WI38 (cell line): ENCODE measurements around the gene NRROS.

Experiments used
- H3K4me3 ChIP-seq: 2 replicates; pipeline ENCODE4 v1.5.1; 2011; ENCODE audit warnings: low read depth, mild to moderate bottlenecking, control low read depth, low read length
- TF ChIP-seq, protein P1 (sequence below): IDR thresholded peaks from 2 replicates; pipeline ENCODE4 v1.5.1; 2012; ENCODE audit warnings: low read depth, mild to moderate bottlenecking, control low read depth, low read length

The NRROS gene

DNA sequence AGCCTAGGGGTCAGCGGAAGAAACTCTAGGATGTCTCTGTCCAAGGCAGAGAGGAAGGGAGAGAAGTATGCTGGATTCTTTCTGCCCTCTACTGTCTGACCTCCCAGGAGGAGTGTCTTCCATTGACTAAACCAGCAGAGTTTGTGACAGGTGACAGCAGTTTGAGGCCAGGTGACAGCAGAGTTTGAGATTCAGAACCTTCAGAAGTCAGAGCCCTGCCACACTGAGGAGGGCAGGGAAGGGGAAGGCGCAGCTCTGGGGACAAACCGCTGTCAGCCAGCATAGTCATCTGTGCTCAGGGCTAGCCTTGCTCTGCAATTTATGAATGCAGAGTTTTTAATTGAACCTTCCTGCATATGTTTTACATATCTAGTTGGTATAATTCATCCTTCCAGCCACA, 12.3 kb downstream of the NRROS start:
- TF ChIP-seq, protein P1, sequence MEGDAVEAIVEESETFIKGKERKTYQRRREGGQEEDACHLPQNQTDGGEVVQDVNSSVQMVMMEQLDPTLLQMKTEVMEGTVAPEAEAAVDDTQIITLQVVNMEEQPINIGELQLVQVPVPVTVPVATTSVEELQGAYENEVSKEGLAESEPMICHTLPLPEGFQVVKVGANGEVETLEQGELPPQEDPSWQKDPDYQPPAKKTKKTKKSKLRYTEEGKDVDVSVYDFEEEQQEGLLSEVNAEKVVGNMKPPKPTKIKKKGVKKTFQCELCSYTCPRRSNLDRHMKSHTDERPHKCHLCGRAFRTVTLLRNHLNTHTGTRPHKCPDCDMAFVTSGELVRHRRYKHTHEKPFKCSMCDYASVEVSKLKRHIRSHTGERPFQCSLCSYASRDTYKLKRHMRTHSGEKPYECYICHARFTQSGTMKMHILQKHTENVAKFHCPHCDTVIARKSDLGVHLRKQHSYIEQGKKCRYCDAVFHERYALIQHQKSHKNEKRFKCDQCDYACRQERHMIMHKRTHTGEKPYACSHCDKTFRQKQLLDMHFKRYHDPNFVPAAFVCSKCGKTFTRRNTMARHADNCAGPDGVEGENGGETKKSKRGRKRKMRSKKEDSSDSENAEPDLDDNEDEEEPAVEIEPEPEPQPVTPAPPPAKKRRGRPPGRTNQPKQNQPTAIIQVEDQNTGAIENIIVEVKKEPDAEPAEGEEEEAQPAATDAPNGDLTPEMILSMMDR: no peak
- H3K4me3 ChIP-seq: no peak overlapping the region

DNA sequence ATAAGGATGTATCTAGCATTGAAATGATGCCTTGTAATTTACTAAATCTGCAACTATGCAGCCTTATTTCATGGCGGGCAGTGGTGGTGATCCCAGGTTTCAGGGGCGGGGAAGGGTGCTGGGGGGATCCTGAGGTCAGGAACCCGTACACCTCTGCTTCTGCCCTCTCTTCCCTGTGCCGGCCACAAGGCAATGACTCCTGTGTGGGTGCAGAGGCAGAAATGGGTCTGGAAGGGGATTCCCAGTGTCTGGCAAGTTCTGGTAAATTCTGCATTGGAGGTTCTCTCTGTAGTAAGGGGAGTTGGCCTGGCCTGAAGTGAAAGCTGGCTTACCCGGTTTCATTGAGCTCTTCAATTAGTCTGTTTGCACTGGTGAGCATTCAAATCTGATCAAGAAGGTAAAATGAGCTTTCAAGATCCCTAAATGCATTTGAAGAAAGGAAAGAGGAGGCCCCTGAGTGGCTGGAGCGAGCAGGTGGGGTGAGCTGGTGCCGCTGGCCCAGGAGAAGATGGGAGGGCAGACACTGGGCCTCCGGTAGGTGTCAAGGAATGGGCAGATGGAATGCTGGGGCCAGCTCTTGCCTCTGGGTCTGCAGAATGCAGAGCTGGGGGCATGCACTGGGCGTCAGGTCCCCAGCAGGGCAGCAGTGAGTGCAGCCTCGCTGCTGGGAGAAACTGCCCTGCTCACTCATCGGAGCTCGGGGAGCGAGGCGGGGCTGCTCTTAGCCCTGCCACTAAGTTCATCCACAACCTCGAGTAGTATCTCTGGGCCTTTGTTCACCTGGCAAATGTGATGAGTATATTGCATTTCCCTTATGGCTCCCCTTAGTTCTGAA, 13.7 kb downstream of the NRROS start:
- TF ChIP-seq, protein P1: no peak
- no peak overlapping the region for H3K4me3 ChIP-seq

DNA sequence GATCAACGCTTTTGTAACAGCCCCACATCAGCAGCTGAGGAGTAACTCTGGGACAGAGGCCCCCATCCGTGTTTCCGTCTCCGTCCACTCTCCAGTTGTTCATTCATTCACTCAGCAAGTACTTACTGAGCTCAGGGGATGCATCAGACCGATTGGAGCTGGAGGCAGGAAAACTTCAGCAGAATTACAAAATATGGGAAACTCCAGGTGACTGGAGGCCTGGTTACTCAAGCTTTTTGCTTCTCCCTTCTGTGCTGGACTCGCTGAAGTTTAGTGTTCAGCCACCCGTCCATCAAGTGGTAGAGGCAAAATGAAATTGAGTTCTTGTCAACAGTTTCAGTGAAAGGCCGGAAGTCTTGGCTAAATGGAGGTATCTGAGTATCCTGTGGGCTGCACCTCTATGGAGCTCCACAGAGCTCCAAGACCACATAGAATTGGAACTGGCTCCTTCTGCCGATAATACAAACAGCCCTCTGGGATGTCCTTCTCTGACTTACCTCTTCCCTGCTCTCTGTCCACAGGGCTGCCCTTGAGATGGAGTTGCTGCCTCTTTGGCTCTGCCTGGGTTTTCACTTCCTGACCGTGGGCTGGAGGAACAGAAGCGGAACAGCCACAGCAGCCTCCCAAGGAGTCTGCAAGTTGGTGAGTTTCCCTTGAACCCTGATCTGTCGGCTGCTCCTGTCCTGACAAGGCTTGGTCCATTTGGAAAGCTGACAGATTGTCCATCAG, 14.7 kb downstream of the NRROS start:
- TF ChIP-seq, protein P1: no peak
- H3K4me3 ChIP-seq: no peak overlapping the region

DNA sequence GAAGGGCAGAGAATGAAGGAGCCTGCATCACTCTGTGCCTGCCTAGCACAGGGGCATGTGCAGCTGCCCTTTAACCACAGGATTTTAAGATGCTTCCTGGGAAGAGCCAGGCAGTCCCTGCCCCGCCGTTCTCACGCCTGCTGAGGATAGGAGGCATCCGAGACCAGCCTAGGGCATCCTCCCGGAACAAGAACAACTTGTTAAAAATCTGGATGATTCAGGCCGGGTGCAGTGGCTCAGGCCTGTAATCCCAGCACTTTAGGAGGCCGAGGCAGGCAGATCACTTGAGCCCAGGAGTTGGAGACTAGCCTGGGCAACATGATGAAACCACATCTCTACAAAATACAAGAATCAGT, 15.2 kb downstream of the NRROS start:
- TF ChIP-seq, protein P1: no peak
- H3K4me3 ChIP-seq: no peak overlapping the region

DNA sequence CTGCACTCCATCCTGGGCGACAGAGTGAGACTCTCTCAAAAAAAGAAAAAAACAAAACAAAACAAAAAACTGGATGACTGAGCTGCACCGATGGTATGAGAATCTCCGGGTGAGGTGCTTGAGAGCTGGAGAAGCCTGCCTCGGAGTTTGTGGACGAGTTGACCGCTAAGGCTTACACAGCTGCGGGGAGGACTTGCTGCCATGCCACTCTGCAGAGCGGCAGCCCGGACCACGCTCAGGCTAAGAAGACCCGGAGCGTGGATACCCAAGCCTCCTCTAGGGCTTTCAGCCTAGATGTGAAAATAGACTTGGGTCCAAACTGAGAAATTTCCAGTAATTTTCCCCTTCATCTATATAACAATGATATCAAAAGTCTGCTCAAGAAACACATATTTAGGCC, 16.0 kb downstream of the NRROS start:
- TF ChIP-seq, protein P1: no peak
- no peak overlapping the region for H3K4me3 ChIP-seq

DNA sequence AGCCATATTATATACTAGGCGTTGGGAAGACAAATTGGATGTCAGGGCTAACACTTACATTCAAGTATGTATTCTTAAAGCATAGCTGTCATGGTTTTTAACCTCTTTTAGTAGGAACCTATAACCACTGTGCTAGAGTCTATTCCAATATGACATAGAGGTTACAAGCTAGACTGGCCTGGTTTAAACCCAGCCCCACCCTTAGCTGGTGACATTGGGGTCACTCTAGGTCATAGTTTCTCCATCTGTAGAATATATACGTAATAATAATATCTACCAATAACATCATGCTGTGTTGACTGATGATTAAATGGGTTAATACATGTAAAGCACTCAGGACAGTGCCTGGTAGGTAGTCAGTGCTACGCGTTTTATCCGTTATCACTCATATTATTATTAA, 16.7 kb downstream of the NRROS start:
- TF ChIP-seq, protein P1: no peak
- H3K4me3 ChIP-seq: no peak overlapping the region

DNA sequence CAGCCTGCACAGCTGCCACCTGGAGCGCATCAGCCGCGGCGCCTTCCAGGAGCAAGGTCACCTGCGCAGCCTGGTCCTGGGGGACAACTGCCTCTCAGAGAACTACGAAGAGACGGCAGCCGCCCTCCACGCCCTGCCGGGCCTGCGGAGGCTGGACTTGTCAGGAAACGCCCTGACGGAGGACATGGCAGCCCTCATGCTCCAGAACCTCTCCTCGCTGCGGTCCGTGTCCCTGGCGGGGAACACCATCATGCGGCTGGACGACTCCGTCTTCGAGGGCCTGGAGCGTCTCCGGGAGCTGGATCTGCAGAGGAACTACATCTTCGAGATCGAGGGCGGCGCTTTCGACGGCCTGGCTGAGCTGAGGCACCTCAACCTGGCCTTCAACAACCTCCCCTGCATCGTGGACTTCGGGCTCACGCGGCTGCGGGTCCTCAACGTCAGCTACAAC, 20.4 kb downstream of the NRROS start:
- TF ChIP-seq, protein P1: no peak
- H3K4me3 ChIP-seq: no peak overlapping the region
